Putamen (tissue), 1 donor: ENCODE data around the gene MYO18A.

Experiments used
- DNase-seq: peaks from one replicate; pipeline ENCODE4 v3.0.0-alpha.2; 2016; ENCODE audit warnings: low spot score

Gene MYO18A

DNA sequence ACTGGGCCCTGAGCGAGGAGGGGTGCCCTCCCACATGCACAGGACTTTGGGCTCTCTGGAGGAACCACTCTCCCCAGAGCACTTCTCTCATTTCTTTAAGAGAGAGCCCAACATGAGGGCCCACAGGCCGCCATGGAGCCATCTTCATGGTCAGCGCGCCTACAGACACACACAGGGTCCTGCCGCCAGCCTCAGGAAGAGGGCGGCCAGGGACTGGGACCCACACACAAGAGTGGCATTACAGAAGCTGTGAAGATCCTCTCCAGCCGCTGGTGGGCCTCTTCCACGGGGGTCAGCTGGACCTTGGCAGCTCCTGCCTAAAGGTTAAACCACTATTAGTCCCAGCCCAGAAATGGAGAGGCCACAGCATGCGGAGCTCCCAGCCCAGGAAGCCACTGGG is 54.5 kb downstream of the MYO18A start:
- DNase-seq = no peak

DNA sequence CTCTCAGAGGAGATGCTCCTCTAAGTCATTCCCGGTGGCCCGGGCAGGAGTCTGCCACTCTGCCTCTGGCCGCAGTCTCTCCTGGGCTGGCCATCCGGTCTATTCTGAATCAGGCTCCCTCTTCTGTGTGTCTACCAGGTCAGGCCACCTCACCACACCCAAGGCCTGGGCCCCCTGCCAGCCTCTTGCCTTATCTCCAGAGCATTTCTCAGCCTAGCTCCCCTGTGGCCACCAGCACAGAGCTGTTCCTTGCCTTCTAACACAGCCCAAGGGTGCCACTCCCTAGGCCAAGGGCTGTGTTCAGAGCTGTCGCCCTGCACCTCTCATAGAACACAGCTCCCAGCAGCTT is 55.3 kb downstream of the MYO18A start:
- DNase-seq = no peak

DNA sequence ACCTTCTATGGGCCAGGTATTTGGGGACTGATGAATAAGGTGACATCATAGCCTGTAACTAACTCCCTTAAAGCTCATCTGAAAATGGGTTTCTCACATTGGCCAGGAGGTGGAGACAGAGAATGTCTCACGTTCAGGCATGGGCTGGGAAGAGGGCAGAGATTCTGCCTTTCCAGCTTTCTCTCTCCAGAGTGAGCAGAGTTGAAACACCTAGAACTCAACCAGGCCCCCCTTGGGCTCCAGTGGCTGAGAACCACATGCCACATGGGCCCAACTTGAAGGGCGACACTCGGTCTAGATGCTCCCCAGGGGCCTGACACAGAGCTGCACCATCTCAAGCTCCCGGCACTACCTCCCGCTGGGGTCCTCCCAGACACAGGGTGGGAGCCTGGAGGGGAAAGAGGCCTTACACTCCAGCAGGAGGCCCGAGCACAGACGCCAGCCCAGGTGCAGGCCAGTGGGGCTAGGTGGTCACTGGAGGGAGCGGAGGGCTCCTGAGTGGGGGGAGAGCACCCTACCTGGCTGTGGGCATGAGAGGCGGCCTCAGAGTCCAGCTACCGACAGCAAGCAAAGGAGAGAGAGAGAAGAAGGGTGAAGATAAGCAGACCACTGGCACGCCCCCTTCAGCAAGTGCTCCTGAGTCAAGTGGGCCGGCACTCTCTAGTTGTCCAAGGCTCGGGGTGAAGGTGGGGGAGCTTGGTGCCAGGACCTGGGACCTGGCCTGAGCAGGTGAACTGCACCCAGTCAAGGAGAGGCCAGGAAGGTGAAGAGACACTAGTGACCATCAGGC is 55.9 kb downstream of the MYO18A start:
- DNase-seq = no peak

DNA sequence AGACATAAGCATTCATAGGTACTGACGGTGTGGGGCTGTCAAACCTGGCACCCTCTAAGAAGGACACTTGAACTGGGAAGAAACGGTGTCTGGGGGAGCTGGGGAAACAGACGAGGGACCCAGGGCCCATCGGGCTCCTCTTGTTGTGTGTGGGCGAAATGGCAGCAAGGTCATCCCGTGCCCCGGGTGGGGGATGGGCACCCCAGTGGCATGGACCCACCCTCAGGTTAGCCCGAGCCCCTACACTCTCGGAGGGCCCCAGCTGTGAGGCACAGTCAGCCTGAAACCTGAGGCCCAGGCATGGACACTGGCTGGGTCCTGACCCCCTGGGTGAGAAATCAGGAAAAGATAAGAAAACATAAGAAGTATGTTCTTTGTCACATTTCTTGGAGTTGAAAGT is 57.1 kb downstream of the MYO18A start:
- DNase-seq = no peak

DNA sequence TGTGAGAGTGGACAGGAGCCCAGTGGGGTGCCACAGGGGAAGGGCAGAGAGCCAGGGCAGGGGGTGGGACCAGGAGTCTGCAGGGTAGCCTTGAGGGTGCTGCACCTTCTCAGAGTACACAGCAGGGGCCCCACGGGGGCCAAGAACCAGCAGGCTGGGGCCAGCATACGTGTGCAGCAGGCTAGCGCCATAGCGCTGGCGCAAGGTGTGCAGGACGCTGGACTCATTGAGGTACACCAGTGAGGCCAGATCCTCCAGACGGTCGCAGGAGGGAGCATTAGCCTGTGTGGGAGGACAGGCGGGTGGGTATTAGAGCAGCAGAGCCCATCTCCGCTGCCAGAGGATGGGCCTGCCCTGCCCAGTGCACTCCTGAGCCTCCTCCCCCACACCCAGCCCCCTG is 58.8 kb downstream of the MYO18A start:
- no peak for DNase-seq

DNA sequence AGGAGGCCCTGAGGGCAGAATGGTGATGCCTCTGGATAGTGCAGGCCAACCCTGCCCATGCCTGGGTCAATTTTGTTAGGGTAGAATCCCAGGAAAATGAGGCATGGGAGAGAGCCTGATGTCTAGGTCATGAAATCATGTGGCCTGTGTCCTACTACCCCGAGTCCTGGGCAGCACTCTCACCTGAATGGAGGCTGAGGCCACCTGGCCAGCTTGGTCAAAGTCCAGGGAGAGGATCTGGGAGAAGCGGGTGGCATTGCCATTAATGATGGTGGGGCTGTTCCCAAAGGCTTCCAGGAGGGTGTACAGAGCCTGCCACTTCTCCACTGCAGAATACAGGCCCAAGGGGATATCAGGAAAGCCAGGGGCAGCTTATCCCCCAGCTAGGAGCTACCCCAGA is 59.8 kb downstream of the MYO18A start:
- no peak for DNase-seq

DNA sequence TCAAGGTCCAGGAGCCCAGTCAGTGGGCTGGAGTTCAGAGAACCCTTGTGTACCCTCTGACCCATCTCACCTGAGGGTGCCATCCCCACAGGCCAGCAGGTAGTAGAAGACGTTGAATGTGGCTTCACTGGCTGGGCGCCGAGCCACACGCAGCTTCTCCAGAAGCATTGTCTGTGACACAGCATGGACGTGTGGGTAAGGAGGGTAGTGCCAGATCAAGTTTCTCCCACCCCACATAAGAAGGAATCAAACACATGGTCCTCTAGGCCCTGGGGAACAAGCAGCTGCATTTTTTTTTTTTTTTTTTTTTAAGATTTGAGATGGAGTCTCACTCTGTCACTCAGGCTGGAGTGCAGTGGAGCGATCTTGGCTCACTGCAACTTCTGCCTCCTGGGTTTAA is 60.9 kb downstream of the MYO18A start:
- no peak for DNase-seq

DNA sequence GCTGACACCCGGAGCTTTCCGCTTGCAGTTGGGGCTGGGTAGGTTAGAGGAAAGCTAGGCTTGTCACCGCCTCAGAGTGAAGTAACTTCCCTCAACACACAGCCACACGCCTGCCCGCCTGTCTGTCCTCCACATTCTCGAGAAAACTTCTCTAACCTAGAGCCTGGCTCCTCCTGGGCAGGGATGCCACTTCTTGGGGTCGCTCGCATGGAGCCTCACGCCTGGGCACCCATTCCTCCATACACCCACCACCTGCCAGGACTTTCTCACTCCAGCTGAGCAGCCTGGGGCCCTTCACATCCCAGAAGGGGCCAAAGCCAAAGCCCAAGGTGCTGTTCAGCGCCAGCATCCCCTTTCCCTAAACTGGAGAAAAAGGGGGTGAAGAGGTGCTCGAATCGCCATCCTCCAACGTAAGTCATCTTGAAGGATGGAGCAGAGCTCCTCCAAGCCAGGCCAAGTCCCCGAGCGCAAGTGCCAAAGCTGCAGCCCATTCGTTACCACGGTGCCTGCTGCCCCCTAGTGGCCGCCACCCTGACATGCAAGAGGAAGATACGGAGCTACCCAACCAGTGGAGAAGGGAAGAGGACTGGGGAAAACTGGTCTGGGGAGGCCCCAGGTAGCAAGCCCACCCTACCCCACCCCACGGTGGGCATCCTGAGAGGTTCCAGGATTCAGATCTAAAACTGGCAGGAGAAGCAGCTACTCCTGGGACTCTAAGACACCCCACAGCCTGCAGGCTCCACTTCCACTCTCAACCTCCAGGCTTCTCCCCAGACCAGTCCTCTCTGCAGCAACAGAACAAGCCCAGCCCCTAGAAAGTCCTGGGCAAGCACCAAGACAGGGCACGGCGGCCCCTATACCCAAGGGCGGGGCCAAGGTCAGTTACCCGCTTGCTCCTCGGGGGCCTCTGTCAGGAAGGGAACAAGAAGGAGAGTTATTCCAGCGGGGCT is 63.1 kb downstream of the MYO18A start:
- DNase-seq = no peak

DNA sequence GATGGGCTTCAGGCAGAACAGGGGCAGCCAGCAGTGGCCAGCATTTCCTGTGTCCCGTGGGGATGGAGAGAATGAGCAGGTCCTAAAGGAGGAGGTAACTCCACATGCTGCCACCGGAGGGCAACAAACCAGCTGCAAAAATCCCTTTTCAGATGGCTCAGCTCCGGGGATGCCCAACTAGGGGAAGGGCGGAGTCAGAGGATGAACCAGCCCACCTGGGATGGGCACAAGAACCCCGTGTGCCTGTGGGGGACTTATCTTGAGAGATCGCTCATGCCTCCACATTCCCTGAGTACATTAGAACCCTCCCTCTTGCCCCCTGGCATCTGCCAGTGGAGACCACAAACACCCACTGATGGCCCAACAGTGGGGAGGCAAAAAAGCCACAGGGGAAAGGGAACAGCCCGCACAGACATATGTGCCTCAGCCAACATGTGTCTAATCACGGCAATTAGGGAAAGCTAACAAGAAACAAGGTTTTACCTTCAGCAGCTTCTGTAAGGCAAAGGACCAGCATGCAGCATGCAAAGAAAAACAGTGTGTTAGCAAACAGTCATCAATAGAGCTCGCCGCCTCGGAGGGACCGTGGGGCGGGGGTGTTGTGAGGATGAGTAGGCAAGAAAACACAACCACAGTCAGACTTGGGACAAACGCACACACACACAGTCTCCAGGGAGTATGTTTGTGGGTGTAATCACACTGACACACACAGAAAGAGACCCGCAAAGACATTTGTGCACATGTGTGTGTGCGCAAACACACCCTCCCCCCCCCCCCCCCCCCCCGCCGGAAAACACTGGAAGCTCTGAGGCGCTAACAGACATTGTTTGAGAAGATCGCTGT is 64.0 kb downstream of the MYO18A start:
- DNase-seq = no peak

DNA sequence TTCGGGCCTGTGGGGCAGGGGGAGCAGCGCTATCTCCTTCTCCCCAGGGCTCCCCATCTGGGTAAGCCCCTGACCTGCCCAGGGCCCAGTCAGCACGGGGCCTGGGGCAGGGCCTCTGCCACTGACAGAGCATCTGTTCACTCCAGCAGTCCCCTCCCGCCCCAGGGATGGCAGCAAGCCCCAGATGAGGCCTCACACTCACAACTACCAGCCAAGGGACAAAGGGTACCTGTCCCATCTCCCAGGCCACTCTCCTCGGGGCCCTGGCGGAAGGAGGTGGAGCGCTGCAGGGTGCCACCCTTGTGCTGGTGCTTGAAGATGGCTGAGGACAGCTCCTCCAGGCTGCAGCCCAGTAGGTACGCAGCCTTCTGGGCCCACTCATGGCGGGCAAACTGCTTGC is 64.8 kb downstream of the MYO18A start:
- no peak for DNase-seq

DNA sequence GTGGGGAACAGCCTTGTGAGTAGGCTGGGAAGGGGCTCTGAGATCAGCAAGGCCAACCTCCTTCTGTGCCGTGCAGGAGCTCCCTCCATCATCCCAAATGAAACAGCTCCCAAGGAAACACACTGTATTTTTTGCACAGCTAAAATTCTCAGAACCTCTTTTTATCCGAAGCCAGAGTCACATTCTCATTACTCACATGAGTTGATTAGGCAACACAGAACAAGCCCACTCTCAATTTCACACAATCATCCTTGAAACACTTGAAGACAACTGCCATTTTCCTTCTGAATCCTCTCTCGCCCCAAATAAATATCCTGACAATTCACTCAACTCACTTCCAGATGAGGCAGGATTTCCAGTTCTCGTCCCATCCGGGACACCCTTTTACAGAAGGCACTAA is 66.1 kb downstream of the MYO18A start:
- no peak for DNase-seq

DNA sequence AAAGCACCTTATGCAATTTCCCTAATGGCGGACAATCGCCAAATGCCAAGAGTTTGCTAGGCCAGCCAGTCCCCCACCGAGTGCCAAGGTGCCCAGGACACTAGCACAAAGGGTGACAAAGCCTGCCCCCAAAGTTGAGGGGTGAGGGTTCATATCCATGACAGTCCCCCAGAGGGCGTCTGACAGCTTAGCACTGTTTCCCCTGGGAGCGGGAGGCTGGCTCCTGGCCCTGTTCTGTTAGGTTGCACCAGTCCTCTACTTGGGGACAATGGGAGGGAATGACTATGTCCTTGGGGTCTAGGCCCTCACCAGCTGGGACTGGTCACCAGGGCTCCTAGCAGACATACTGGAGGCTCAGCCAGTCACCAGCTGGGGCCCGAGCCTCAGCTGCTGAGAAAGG is 66.9 kb downstream of the MYO18A start:
- DNase-seq = no peak

DNA sequence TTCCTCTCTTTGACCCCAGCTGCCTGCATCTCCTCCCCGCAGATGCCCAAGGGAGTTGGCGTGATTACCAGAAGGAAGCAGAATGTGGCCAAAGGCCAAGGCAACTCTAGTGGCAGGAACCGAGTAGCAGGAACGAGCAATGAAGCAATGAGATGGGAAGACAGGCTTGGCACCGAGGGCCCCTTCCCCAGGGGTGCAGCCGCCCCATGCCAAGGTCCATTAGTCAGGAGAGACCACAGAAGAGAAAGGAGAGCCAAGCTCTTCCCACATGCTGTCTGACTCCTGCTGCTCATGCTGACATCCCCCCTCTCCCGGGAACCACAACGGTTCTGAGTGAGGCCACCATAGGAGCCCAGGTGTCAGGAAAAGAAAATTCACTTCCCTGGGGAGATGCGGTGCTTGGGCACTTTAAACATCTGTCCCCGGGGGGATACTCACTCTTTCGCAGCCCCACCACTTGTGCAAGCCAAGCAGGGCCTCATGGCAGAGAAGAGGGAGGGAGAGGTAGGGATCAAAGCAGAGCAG is 67.4 kb downstream of the MYO18A start:
- no peak for DNase-seq

DNA sequence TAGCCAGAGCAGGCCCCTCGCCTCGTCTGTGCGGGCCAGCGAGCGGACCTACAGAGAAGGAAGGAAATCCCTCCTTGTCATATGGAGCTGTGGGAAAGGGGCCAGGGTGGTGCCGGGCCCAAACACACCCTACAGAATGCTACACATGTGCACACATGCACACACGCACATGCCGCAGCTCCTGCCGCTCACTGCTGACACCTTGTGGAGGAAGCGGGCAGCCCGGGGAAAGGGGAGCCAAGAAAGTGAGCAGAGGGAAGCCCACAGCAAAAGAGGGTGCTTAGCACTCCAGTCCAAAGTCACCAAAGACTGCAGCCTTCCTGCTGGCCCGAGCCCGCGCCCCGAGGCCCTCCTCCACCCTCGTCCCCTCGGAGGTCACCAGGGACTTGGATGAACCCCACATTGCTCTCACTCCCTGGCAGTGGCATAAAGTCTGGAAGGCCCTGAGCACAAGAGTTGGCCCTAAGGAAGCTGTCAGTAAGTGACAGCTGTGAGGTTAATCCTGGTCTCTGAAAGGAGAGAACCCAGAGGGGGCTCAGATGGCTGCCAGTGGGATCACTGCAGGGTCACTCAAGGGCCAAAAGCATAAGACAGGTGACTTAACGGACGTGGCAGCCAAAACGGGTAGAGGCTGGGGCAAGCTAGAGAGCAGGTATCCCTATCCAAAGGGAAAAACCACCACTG is 68.2 kb downstream of the MYO18A start:
- DNase-seq = no peak

DNA sequence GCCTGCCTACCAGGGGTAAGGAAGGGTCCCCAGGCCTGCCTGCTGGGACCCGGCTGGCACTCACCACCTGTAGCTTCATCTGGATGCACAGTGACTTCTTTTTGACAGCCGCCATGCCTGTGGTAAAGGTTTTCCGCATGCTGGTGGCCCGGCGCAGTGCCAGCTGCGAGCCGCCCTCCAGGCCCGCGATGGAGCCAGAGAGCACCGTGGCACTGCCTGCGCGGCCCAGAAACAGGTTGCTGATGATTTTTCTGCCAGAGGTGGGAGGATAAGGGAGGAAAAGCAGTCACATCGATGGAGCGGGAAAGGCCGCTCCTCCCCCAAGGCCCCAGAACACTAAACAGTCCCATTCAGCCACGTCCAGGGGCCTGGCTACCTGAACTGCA is 69.8 kb downstream of the MYO18A start:
- DNase-seq = no peak

DNA sequence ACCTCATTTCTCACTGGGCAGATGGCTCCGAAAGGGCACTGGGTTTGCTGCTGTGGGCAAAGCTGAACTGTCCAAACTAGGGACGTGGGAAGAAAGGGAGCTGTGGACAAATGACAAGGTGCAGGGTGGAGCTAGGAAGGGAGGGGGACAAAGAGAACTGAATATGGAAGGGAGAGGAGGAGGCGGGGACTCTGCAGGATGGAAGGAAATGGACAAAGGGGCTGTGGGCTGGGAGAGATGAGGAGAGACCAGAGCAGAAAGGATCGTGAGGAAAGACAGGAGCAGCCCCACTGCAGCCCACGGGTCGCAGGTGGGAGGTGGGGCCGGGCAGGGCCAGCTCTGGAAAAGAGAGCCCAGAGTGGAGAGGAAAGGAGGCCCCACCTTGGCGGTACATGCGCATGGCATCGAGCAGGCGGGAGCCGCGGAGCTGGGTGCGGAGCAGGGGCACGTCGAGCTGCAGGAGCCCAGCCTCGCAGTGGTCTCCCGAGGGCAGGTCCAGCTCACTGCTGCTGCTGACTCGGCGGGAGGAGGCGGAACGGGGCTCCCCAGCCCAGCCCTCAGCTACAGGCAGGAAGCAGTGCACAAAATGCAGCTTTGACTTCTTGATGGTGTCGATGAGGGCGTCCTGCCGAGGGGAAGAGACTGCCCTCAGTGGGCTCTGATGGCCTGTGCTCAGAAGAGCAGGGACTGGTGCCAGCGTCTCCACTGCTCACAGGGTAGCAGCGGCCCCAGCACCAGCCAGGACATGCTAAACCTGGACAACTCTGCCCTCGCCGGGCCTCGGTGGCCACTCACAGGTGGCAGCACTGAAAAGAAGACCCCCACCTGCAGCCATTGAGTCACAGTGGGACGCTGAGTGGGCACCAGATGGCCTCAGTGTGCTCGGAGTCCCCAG is 70.5 kb downstream of the MYO18A start:
- no peak for DNase-seq

DNA sequence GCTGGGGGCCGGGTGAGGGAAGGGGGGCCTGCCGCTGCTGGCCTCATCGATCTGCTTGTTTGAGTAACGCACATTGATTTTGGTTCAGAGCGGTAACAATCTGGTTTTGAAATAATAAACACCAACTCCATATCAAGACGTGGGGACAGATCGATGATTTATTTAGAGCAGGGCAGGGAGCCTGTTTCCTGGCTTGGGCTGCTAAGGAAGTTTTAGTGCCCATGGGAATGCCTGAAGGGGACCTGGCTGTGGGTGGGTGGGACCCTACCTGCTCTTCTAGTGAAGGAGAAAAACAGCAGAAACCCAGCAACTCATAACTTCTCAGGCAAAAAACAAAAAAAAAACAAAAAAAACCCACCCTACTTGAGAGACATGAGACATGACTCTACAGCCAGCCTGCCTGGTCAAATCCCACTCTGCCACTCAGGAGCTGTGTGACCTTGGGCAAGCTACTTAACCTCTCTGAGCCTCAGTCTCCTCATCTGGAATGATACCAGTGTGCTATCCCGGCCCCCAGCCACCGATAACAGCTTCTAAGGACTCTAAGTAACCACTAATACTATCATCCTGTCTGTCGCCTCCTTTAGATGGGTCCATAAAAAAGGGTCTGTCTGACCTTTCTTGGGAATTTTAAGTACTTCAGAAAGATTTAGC is 71.2 kb downstream of the MYO18A start:
- no peak for DNase-seq

DNA sequence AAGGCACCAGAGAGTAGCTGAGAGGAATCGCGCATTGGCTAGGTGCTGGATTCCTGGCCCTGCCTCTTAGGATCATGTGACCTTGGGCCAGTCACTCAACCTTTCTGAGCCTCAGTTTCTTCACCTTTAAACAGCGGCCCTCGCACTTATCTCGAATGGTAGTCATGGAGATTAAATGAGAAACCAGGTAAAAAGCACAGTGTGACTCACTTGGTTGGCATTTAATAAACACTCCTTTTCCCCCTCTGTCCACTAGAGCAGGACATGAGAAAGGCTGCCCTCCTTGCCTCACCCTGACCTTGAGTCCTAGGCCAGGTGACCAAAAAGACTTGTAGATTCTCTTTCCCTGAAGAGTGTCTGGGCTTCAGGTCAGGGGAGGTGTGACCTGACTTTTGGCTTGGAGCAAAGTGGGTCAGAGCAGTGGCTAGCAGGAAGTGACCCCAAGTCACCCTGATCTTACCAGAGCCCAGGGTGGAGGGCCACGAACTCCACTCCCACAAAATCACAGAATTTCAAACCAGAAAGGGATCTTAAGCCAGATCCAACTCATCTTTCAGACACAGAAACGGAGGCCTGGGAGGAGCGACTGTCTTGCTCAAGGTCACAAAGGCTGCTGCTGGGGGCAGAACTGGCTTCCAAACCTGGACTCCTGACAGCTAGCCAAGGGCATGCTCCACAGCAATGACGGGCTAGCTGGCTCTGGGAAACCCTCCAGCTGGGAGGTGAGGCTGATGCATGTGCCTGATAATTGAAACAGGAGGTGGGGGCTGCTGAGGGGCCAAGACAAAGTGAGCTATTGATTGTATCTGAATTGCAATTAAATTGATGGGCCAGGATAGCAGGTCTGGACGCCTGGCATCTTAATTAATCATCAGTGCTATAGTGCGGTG is 72.0 kb downstream of the MYO18A start:
- DNase-seq = no peak

DNA sequence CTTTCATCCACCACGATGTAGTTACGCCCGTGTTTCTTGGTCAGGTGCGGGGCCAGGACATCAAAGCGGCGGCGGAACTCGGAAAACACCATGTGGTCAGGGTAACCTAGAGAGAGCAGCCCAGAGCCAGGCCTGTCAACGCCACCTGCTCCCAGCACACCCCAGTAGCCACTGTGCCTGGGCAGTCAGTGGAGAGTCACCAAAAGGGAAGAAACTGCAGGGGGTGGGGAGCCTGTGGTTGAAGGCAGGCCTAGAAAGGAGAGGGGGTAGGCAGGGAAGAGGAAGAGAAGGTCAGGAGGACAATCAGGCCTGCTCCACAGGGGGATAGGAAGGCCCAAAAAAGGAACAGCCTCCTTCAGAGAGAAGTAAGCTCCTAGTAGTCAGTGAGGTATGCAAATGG is 73.1 kb downstream of the MYO18A start:
- DNase-seq = no peak
